AG08396 (cell line): ENCODE data around the gene EFNA4.

ENCODE experiments used
- DNase-seq: peaks from one replicate; pipeline ENCODE4 v3.0.0; 2012; ENCODE audit warnings: low spot score, mixed read lengths

The EFNA4 gene

GRCh38 chr1:155075535-155075934, 12.0 kb downstream of the EFNA4 start:
- no peak for DNase-seq

DNA sequence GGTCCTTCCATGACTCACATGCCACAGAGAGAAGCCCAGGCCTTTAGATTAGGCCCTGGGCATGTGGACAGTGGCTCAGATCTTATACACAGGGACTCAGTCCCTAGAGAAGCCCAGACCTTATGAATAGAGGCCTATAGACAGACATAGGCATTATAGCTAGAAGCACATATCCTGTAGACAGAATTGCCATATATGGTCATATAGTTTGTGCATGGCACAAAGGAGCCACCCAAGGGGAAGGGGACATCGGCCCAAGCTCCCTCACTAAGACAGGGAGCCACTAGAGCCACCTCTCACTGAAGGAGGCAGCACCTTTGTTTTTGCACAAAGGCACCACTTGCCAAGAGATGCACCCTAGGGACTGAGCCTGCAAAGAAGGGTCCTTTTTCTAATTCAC, 12.8 kb downstream of the EFNA4 start:
- no peak for DNase-seq

DNA sequence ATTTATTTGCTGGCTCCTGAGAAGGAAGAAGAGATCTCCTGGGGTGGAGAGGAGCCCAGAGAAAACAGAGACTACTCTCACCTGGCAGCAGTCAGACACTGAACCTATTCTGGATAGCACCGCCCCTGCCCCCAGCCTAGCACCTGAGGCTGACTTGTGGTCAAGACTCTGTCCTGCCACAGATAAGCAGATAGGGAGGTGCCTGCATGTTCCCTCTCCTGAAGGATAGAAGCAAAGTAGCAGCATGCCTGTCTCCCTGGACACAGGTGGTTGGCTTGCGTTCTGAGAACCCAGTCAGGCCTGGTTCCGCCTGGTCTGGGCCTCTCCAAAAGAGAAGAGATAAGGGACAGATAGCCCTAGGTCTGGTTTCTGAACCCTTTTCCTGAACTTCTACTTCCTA, 13.8 kb downstream of the EFNA4 start:
- no peak for DNase-seq

DNA sequence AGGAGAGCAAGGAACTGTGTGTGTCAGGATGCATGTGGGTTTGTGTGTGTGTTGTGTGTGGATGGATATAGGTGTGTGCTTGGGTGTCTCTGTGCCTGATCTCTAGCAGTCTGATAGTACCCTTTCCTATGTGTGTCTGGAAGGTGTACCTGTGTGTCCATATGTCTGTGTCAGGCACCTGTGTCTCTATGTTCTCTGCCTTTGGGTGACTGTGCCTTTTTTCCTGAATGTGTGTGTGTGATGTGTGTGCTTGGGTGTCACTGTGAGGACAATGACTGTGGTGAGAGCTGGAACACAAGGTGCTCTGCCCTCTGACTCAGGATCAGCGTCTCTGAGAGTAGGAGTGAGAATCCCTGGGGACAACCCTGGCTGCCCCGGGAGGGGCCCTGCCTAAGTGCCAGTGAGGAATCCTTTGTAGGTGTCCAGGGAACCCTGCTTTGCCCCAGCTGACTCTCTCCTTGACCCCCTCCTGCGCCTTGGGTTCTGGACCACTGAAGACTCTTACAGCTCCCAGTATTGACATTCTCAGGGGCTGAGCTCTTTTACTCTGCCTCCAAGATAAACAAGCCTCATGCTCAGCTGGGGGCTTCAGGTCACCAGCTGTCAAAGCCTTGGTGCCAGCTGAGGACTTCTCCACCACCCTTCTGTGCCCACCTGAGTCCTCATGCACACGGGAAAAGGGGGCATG, 14.4 kb downstream of the EFNA4 start:
- no peak for DNase-seq

DNA sequence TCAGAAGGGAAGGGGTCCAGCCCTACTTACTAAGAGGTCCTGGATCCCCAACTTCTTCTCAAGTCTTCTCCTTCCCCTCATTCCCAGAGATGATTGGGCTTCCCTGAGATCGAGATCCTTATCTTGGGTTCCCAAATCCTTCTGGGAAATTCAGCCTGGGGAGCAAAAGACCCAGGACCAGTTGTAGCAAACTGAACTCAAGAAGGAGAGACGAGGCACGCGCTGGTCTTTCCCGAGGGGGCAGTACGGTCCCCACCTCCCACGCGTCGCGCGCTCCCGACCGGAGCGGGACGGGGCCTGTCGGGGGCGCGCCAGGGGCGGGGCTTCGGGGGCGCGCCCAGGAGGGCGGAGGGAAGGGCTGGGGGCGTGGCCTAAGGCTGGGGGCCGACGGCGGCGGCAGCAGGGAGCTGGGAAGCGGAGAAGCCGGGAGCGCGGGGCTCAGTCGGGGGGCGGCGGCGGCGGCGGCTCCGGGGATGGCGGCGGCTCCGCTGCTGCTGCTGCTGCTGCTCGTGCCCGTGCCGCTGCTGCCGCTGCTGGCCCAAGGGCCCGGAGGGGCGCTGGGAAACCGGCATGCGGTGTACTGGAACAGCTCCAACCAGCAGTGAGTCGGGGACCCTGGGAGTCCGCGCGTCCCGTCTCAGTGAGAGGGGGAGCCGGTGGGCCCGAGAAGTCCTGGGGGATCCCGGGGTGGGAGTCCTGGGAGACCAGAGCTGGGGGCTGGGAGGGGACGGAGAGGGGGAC, 15.1 kb downstream of the EFNA4 start, which contains the start of gene EFNA3:
TSS of gene EFNA3 (plus strand) at position 369 of the 741 bp plus-strand sequence. CDS start at position 474, 105 bp downstream.
- DNase-seq = peak; percentile 90

DNA sequence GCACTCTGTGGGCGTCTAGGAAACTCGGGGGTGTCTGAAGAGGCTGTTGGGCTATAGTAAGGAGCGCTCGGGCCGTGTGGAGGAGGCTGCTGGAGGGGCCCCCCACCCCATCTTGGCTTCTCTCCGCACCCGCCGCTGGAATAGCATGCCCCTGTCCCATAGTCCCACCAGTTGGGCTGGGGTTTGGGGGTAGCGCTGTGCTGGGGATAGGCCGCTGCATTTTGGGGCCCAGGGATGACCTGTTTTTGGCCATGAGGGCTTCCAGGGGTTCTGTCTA, 15.6 kb downstream of the EFNA4 start:
- no peak for DNase-seq

DNA sequence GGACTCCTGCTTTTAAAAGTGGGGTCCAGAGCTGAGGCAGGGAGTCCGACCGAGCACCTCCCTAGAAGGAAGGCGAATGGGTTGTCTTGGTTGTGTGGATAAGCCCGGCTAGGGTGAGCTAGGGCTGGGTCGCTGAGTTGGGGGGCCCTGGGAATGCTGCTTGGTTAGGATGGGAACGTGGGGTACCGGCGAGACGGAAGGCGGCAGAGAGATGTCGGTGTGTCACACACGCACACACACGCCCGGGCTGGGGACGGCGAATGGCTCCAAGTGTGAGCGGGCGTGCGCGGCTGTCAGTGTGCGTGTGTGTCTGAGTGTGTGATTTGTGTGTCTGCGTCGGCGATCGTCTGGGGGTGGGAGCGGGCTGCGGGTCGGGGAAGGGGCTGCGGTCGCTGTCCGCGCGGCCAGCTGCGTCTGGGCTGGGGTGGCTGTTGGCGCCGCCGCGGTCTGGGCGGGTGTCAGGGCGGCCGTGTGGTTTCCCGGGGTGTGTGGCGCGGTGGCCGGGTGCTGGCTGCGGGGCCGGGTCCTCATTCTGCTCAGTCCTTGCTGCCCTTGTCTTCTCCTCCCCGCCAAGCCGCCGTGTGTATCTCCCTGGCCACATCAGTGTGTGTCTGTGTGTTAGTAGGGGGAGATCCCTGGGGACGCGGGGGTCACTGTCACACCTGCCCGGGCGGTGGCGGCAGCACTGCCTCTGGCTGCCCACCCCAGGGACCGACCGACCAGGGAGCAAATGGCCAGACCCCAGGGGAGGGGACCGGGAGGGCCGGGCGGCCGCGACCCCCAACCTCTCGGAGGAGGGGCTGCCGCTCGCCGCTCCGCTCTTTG, 16.2 kb downstream of the EFNA4 start:
- DNase-seq = no peak

- DNase-seq = no peak
These were observed 17.0 kb downstream of the EFNA4 start for GRCh38 chr1:155080312-155081228.

DNA sequence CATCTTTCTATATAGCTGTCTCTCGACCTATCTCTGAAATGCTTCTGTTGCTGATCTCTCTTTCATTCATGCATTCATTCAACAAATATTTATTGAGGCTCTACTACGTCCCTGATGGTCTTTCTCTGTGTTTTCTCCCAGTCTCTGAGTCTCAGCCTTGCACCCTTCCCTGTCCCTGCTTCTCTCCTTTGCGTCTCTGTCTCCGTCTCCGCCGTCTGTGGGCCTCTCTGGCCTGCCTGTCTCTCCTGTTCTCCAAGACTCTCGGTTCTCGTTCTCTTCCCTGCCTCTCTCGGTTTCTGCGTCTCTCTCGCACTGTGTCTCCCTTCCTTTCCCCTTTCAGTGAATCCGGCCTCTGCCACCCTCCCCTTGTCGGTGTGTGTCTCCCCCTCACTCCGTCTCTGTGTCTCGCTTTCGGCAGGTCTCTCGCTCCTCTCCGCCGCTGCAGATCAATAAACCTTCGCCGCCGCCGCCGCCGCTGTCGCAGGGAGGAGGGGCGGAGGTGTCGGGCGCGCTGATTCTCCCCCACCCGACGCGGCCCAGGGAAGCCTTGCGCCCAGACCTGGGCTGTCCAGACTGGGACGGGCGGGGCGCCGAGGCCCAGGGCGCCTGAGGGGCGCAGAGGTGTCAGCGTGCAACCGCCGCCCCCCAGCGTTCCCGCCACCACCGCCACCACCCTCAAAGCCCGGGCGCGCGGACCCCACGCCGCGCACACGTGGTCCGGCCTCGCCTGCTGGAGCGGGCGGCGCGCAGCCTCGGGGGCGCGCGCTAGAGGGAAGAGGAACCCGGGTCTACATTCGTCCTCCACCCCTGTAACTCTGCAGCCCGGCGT, 18.1 kb downstream of the EFNA4 start:
- DNase-seq = no peak

GRCh38 chr1:155082301-155083051, 18.9 kb downstream of the EFNA4 start:
- no peak for DNase-seq

GRCh38 chr1:155083052-155083541, 19.6 kb downstream of the EFNA4 start:
- no peak for DNase-seq

DNA sequence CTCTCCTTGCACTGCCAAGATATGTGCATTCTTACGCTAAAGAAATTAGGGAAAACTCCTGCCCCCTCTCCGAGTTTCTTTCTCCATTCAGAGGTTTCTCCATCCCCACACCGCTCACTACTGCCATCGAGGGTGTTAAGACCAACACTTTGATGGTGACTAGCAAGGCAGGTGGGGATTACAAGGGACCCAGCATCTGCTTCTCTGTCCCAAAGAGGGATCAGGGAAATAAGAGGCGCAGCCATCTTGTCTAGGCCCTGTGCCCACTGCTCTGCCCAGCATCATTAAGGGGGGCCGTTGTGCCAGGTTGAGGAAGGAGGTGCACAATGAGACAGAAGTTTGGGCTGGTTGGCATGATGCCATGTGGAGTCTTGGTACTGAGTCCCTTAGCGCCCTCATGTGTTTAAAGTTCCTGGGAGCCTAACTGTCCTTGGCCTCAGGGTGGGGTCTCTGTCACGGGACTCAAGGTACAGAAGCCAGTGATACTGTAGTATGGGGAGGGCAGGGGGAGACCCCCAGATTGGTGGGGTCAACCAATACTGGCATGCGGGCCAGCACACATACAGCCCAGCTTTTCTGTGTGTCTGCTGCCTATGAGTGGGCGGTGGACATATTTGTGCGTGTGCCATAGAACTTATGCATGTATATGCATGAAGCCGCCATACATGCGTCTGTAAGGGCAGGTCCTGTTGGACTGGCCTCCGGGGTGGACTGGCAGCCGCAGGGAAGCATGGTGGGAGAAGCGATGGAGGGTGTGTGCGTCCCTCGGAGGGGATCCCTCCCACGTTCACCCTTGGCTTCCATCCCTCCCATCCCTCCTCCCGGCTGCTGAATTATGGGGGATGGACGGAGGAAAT, 20.6 kb downstream of the EFNA4 start:
- no peak for DNase-seq

DNA sequence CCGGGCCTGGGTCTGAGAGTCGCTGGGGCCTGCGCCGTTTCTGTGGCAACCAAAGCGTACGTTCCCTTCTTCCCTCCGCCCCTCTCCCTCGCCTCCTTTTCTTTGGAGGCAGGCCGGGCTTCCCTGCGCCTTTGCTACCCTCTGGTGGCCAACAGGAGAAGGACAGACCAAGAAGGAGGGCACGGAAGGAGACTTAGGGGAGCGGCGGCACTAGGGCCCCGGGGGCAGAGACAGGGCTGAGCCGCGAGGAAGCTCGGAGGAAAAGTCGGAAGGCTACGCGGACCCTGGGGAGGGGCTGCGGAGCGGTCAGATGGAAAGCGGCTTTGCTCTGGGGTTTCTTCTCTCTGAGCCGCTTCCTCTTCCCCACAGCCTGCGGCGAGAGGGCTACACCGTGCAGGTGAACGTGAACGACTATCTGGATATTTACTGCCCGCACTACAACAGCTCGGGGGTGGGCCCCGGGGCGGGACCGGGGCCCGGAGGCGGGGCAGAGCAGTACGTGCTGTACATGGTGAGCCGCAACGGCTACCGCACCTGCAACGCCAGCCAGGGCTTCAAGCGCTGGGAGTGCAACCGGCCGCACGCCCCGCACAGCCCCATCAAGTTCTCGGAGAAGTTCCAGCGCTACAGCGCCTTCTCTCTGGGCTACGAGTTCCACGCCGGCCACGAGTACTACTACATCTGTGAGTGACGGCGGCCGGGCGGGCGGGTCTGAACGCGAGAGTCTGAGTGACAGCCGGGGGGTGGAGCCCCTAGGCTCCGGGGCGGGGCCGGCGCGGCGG, 21.4 kb downstream of the EFNA4 start:
- DNase-seq = peak; percentile 98

DNA sequence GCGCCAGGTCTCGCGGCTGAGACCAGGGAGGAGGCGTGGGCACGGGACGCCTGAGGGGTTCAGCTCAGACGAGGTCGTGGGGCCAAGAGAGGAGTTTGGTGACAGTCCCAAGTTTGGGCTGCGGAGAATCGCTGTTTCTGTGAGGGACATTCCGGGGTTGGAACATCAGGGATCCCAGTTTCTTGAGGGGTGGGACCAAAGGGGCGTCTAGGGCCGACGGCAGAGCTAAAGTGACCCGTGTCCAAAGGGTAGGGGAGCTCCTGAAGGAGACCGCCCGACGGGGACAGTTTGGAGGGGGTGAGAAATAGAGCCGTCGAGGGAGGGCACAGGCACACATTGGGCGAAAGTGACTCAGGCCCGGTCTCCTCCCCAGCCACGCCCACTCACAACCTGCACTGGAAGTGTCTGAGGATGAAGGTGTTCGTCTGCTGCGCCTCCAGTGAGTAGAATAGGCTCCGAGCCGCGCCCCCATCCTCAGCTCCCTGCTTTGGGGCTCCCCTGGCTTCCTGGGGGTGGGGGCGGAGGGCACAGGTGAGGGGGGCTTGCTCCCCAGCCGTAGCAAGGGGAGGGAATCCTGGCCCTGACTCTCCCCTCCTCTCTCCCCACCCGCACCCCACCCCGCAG, 22.1 kb downstream of the EFNA4 start:
- peak; percentile 62 for DNase-seq

DNA sequence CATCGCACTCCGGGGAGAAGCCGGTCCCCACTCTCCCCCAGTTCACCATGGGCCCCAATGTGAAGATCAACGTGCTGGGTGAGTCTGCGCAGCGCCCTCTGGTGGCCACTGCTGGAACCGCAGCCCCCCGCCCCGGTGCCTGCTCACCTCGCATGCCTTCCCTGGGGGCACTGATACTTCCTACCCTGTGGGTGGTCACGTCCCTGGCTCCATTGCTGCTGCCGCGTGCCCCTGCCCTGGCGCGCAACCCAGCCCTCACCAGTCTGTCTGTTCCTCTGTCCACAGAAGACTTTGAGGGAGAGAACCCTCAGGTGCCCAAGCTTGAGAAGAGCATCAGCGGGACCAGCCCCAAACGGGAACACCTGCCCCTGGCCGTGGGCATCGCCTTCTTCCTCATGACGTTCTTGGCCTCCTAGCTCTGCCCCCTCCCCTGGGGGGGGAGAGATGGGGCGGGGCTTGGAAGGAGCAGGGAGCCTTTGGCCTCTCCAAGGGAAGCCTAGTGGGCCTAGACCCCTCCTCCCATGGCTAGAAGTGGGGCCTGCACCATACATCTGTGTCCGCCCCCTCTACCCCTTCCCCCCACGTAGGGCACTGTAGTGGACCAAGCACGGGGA, 22.7 kb downstream of the EFNA4 start:
- DNase-seq = peak; percentile 82

- DNase-seq = no peak
These were observed 23.5 kb downstream of the EFNA4 start for GRCh38 chr1:155086856-155087535.
